Esophagus muscularis mucosa (tissue), 3 donors: Measurements from ENCODE around the gene CBFA2T3.
A peak's percentile ranks its signal among the peaks of the same experiment; 100 is the strongest.

Experiments used
- CTCF ChIP-seq, 3 experiments: fragments of 200-600 bp in 2 of 3; fragments of 450-650 bp in 1 of 3; sonication (generic) in 2 of 3; IDR thresholded peaks; one replicate each; pipeline ENCODE4 v1.5.1; 2017 to 2019; ENCODE audit warnings: antibody characterized with exemption in 3 of 3, mild to moderate bottlenecking in 2 of 3, moderate library complexity in 1 of 3
- POLR2A ChIP-seq: fragments of 450-650 bp; IDR thresholded peaks from one replicate; pipeline ENCODE4 v1.6.1; 2017; ENCODE audit warnings: antibody characterized with exemption, moderate library complexity, mild to moderate bottlenecking, low read depth
- POLR2AphosphoS5 ChIP-seq, 2 donors: sonication (generic); formaldehyde crosslinking; IDR thresholded peaks; one replicate each; pipeline ENCODE4 v1.6.1; 2017; ENCODE audit warnings: antibody characterized with exemption in 2 of 2

GRCh38 chr16:88857728-88858339 is 119.2 kb downstream of the CBFA2T3 start:
- TF ChIP-seq POLR2A = no peak
- TF ChIP-seq CTCF (IDR thresholded peaks at IDR 0.05) = peak; percentile 54 to 66 (median 65)
- peak in 1 of 2 donors; percentile 47 for TF ChIP-seq POLR2AphosphoS5 (IDR thresholded peaks at IDR 0.05)
